Hepatic stellate cell (primary cell): ENCODE data around the gene DCUN1D3.
"Not testable (repeated sequence)": the region's sequence is repeated elsewhere in the genome, so short reads cannot be mapped to it uniquely, and the experiment has no call there.

Experiments
- DNase-seq: peaks from one replicate; pipeline ENCODE4 v3.0.0; 2011; ENCODE audit warnings: low spot score

DCUN1D3 gene

DNA sequence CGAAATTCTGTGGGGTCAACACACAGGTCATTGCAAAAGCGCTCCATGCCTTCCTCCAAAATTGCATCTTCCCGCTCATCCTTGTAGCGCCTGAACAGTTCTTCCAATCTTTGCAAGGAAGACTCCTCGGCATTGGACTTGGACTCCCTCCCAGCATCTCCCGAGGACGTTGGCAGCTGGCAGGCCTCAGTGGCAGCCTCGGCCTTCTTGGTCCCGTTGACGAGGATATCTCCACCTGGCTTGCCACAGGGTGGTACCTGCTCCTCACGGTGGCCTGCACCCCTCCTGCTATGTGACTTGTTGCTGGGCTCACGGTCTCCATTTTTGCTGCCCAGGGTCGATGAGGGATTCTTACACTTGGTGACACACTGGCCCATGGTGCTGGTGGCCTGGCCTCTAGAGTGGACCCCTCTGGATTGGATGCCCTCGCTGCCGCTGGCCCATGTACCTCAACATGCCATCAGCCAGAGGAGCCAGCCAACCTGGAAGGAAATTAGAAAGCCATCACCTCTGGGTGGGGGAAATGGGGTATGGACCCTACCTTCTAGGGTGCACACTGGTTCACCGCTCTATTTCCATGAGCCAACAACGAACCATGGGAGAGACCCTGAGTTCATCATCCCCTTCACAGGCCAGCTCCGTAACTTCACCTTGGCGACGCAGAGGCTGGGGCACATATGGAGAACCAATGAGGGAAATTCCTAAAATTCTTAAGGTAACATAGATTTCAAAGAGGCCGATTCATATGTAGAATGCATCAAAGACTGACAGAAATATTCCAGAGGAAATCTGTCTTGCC lies 37.8 kb downstream of the DCUN1D3 start:
- no peak for DNase-seq

DNA sequence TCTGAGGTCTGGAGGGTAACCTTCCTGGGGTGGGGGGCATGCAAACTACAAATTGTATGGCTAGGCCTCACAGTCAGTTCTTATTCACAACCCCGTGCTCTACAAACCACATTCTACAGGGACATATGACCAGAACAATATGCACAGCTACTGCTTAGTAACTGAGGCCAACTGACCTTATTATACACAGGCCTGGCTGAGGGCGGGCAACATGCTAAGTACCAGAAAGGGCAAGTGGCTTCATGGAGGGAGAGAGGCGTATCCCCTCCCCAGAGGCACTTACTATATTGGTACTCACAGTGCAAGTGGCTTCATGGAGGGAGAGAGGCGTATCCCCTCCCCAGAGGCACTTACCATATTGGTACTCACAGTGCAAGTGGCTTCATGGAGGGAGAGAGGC lies 39.2 kb downstream of the DCUN1D3 start:
- not testable (repeated sequence) for DNase-seq

GRCh38 chr16:20860361-20860760 lies 39.8 kb downstream of the DCUN1D3 start:
- no peak for DNase-seq

- no peak for DNase-seq
Measured at GRCh38 chr16:20859699-20860098, 40.5 kb downstream of the DCUN1D3 start.

DNA sequence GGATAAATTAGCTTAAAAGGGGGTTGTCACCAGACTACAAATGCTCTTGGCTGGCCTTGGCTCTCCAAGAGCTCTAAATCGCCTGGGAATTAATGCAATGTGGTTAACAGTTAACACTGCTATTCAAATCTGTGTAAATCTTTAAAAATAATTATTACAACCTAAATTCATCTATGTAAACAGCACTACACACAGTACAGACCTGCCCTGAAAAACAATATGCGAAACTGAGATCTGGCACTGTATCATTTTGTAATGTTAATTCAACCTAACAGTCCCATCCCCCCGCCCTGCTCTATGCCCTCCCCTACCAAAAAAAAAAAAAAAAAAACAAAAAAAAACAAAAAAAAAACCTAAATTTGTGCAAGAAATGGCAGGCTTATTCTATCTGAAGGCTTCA lies 40.9 kb downstream of the DCUN1D3 start:
- DNase-seq = no peak

- no peak for DNase-seq
Measured at GRCh38 chr16:20857281-20857680, 42.9 kb downstream of the DCUN1D3 start.

GRCh38 chr16:20854963-20855362 lies 45.2 kb downstream of the DCUN1D3 start:
- no peak for DNase-seq

- no peak for DNase-seq
Measured at GRCh38 chr16:20853981-20854620, 46.1 kb downstream of the DCUN1D3 start.

GRCh38 chr16:20853143-20853542 lies 47.0 kb downstream of the DCUN1D3 start:
- no peak for DNase-seq

- DNase-seq = peak; percentile 51
Measured at GRCh38 chr16:20851601-20852000, 48.6 kb downstream of the DCUN1D3 start.

GRCh38 chr16:20850981-20851380 lies 49.2 kb downstream of the DCUN1D3 start:
- DNase-seq = no peak

DNA sequence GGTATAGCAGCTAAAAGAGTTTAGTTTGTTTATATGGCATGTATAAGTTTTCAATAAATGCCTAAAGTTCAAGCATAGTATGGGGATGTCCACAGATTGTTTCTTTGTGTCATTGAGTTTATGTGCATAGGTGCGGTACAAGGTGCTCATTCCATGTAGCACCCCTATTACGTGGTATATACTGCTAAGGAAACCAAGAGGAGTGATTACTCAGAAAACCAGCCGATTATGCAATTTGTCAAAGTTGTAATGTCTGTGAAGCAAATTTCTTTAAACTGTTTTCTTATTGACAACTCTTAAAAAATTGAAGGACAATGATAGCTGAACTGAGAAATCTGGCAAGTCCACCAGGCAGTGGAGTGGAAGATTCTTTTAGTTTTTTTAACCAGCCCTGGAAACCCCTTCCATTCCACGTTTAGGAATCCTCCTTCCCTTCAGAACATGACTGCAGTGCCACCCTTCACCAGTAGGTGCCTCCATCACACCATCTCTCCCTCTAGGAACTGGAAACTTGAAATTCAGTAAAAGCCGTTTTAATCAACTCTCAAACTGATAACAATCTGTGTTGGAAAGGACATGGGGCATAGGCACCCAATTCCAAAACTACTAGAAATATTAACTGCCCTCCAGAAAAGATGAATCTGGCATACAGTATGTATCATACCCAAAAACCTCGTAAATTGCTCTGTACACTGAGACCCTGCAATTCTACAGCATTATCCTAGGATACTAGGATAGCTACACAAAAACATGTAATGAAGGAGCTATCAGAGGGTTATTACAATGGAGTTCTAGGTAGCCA lies 50.4 kb downstream of the DCUN1D3 start:
- DNase-seq = peak; percentile 28

- no peak for DNase-seq
Measured at GRCh38 chr16:20847550-20847949, 52.6 kb downstream of the DCUN1D3 start.

DNA sequence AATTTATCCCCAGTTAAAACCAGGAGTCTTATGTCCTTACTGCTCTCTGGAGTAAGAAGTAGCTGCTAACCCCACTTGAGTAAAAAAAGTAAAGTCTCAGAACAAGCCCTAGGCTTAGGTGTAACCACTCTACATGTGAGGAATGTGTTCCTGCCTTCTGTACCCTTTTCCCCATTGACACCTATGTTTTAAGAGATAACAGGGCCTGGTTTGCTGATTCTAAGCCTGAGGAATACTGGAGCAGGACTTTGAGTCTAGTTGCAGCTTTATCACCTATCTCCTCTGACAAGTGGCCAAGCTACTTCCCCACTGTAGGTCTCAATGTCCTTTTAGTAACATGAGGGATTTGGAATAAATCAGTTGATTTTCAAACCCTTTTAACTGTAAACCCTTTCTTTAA lies 53.6 kb downstream of the DCUN1D3 start:
- DNase-seq = no peak

- DNase-seq = no peak
Measured at GRCh38 chr16:20846030-20846429, 54.1 kb downstream of the DCUN1D3 start.

DNA sequence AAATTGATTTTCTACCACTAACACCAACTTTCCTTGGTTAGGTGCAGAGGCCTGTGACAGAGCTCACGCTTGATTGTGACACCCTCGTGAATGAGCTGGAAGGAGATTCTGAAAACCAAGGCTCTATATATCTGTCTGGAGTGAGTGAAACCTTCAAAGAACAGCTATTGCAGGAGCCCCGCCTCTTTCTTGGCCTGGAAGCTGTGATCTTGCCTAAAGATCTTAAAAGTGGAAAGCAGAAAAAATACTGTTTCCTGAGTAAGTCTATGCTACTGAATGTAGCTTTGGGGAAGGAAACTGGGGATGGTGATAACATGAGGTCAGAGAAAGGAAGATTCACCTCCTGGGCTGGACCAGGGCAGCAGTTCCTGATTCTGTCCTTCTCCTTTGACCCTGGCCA lies 55.6 kb downstream of the DCUN1D3 start:
- DNase-seq = no peak

DNA sequence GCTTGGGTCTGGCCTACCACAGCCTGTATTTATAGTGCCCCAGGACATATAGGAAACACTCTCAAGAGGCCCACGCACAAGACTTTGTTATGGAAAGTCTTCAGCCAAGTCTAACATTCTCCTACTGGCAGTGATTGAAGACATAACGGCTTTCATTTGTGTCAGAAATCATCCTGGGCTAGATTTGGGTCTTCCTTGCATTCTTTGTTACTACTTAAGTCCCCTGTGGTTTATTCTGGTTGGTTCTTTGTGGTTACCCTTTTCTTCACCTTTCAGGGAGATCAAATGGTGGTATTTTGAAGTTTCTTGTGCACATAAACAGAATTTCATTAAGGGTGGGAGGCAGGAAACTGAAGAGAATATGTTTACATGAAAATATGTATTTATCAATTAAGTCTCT lies 56.1 kb downstream of the DCUN1D3 start:
- no peak for DNase-seq

DNA sequence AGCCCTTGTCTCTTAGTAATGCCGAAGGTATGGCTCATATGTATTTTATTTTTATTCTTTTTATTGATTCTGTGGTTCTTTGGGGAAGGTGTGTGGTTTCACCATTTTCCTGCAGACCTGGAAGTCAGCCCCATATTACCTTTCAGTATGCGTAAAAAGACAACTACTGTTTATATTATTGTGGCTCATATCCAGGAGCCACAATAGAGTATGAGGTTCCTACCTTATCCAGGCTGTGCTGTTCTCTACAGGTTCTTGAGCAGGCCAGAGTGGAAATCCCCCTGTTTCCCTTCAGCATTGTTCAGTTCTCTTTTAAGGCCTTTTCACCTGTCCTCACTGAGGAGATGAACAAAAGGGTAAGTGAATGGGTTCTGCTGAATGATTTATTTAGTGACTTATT lies 60.7 kb downstream of the DCUN1D3 start:
- DNase-seq = no peak

DNA sequence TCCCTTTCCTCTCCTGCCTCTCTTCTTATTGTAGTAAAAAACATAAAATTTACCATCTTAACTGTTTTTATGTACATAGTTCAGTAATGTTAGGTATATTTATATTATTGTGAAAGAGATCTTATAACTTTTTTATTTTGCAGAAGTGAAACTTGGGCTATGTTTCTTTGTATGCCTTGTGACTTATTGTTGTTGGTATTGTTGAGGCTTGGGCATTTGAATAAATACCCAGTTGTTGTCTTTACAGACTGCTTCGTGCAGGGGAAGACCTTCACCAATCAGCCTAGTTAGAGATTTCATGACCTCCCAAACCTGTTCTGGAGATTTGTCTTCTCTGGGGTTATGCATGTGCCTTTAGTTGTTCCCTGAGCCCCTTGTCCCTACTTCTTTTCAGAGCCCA lies 61.9 kb downstream of the DCUN1D3 start:
- no peak for DNase-seq

GRCh38 chr16:20833086-20833485 lies 67.1 kb downstream of the DCUN1D3 start:
- no peak for DNase-seq

GRCh38 chr16:20830372-20830771 lies 69.8 kb downstream of the DCUN1D3 start:
- no peak for DNase-seq

- DNase-seq = no peak
Measured at GRCh38 chr16:20829536-20829935, 70.6 kb downstream of the DCUN1D3 start.

DNA sequence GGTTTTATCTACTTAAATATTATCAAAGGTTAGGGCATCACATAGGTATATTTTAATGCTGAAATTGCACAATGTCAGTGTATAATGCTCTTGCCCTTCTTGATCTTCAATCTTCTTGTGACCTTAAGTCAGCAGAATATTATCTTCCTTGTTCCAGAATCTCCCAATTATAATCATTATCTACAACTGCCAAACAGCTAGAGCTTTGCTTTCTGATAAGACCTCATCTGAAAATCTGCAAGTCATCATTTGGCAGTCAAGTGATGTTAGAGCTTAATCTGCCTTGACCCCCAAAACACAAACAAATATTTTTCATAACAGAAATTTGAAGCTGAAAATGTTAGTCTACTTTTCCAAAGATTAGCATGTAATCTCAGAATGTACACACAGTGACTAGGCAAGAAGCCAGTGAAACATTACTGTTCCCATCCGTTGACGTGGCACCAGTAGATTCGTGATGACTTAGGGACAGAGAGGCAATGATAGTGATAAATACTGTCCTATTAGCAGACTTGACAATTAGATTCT lies 74.1 kb downstream of the DCUN1D3 start:
- no peak for DNase-seq
